Measurements from ENCODE around the gene NEDD4. TPM values are rescaled to one million over a fixed set of nuclear protein-coding genes. Genes with fewer than 3 reads are reported as not detected.

NEDD4 gene
- total RNA-seq, 6 donors from 2014 or later: 8.4 to 18.8 (median 10.5) TPM

DNA sequence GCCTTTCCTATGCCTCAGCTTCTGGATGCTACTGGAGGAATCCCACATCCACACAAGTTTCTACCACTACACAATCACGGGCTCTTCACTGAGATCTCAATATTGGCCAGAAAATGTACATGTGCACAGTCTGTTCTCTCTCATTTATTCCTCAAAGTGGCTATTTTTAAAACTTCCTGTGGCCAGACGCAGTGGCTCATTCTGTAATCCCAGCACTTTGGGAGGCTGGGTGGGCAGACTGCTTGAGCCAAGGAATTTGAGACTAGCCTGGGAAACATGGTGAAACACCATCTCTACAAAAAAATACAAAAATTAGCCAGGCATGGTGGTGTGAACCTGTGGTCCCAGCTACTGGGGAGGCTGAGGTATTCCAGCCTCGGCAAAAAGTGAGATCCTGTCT lies 159.1 kb downstream of the NEDD4 start:
- Histone ChIP-seq H3K9me3 (no peaks in the 10 kb centered on the region), H3K27ac (no peak overlapping the region), H3K27me3 (no peaks in the 10 kb centered on the region), H3K36me3 (peaks cover 0 to 81% (median 6%) of the 10 kb centered on the region in 4 donors), H3K4me3 (no peak overlapping the region), H3K4me1 (no peaks in the 10 kb centered on the region)
- 84 to 89% methylated on average over 3 of the region's 3 CpGs for WGBS, 2 donors
- ATAC-seq (ENCODE audit: low FRiP score in 2 of 2): no peak
- no peak for DNase-seq
- TF ChIP-seq, protein P1, sequence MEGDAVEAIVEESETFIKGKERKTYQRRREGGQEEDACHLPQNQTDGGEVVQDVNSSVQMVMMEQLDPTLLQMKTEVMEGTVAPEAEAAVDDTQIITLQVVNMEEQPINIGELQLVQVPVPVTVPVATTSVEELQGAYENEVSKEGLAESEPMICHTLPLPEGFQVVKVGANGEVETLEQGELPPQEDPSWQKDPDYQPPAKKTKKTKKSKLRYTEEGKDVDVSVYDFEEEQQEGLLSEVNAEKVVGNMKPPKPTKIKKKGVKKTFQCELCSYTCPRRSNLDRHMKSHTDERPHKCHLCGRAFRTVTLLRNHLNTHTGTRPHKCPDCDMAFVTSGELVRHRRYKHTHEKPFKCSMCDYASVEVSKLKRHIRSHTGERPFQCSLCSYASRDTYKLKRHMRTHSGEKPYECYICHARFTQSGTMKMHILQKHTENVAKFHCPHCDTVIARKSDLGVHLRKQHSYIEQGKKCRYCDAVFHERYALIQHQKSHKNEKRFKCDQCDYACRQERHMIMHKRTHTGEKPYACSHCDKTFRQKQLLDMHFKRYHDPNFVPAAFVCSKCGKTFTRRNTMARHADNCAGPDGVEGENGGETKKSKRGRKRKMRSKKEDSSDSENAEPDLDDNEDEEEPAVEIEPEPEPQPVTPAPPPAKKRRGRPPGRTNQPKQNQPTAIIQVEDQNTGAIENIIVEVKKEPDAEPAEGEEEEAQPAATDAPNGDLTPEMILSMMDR (IDR thresholded peaks at IDR 0.05): no peak
- TF ChIP-seq EP300 (IDR thresholded peaks at IDR 0.05): no peak
- no peak for TF ChIP-seq POLR2AphosphoS5 (IDR thresholded peaks at IDR 0.05)

DNA sequence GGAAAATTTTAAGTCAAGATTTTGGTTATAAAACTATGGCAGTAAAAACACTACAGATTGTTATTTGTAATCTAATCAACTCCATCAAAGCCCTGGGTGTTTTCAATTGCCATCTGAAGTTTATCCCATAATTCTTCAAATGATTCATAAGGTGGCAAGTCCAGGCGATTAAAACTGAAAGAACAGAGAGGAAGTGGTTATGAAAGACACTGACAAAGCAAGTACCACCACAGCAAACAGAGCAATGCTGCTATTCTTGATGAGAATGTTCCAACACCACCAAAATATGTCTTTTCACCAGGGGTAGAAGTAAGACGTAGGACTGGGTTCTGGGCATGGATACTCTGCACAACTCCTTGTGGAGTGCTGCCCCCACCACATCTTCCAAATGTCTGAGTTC lies 163.6 kb downstream of the NEDD4 start:
- 44 to 53% methylated on average over 2 of the region's 2 CpGs for WGBS, 2 donors
- Histone ChIP-seq H3K9me3 (no peaks in the 10 kb centered on the region), H3K27ac (no peak overlapping the region), H3K4me1 (no peaks in the 10 kb centered on the region), H3K36me3 (peaks cover 0 to 54% (median 2%) of the 10 kb centered on the region in 4 donors), H3K4me3 (no peak overlapping the region), H3K27me3 (no peaks in the 10 kb centered on the region)
- DNase-seq: no peak
- no peak for ATAC-seq (ENCODE audit: low FRiP score in 2 of 2)
- TF ChIP-seq POLR2AphosphoS5 (IDR thresholded peaks at IDR 0.05): no peak
- TF ChIP-seq, protein P1 (IDR thresholded peaks at IDR 0.05): no peak
- TF ChIP-seq POLR2A (IDR thresholded peaks at IDR 0.05): no peak
- TF ChIP-seq EP300 (IDR thresholded peaks at IDR 0.05): no peak

DNA sequence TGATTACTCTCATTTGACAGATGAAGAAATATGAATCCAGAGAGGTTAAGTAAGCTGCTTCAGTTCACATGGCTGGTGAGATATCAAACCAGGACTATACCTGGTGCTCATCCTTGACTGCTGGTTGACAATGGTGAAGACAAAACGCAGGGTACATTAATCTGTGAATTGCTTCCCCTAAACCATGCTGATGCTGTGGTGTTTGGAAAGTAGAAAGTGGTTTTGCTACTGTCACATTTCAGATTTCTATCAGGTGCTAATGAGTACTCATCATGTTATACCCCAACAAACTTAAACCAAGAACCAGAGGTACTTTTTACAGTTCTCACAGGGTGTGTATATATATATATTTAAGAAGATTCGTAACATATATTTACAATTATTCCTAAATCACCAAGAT lies 165.5 kb downstream of the NEDD4 start:
- Histone ChIP-seq H3K36me3 (peaks cover 0 to 38% (median 2%) of the 10 kb centered on the region in 4 donors), H3K27me3 (no peaks in the 10 kb centered on the region), H3K4me1 (no peaks in the 10 kb centered on the region), H3K4me3 (no peak overlapping the region), H3K9me3 (no peaks in the 10 kb centered on the region), H3K27ac (no peak overlapping the region)
- no peak for ATAC-seq (ENCODE audit: low FRiP score in 2 of 2)
- WGBS, 2 donors: 89 to 90% methylated on average over 2 of the region's 2 CpGs
- DNase-seq: no peak
- TF ChIP-seq POLR2AphosphoS5 (IDR thresholded peaks at IDR 0.05) (no peak), EP300 (IDR thresholded peaks at IDR 0.05) (no peak), POLR2A (IDR thresholded peaks at IDR 0.05) (no peak)
- TF ChIP-seq, protein P1 (IDR thresholded peaks at IDR 0.05): no peak

DNA sequence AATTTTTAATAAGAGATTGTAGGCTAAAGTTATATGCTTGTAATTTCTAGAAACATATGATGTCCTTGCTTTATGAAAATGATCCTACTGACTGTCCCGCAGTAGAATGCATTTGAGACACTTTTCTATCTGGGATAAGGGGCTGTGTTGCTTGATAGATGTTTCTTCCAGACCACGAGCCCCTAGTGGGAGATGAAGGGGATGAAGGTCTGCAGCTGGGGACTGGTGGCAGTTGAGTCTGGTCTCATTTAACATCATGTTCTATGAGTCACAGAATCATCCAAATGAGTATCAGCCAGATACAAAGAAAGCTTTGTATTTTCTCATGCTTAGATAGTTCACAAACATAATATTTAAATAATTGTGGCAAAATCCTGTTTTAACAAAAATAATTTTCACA lies 166.2 kb downstream of the NEDD4 start:
- H3K27me3 ChIP-seq: no peaks in the 10 kb centered on the region
- peaks cover 0 to 30% (median 0%) of the 10 kb centered on the region in 4 donors for H3K36me3 ChIP-seq
- no peak overlapping the region for H3K4me3 ChIP-seq
- H3K27ac ChIP-seq: no peak overlapping the region
- DNase-seq (no peak), ATAC-seq (ENCODE audit: low FRiP score in 2 of 2) (no peak)
- no peak for TF ChIP-seq POLR2AphosphoS5 (IDR thresholded peaks at IDR 0.05)
- TF ChIP-seq, protein P1 (IDR thresholded peaks at IDR 0.05): no peak
- no peak for TF ChIP-seq POLR2A (IDR thresholded peaks at IDR 0.05)
- TF ChIP-seq EP300 (IDR thresholded peaks at IDR 0.05): no peak
- H3K9me3 ChIP-seq: no peaks in the 10 kb centered on the region
- 43 to 81% methylated on average over 2 of the region's 2 CpGs for WGBS, 2 donors
- no peaks in the 10 kb centered on the region for H3K4me1 ChIP-seq

DNA sequence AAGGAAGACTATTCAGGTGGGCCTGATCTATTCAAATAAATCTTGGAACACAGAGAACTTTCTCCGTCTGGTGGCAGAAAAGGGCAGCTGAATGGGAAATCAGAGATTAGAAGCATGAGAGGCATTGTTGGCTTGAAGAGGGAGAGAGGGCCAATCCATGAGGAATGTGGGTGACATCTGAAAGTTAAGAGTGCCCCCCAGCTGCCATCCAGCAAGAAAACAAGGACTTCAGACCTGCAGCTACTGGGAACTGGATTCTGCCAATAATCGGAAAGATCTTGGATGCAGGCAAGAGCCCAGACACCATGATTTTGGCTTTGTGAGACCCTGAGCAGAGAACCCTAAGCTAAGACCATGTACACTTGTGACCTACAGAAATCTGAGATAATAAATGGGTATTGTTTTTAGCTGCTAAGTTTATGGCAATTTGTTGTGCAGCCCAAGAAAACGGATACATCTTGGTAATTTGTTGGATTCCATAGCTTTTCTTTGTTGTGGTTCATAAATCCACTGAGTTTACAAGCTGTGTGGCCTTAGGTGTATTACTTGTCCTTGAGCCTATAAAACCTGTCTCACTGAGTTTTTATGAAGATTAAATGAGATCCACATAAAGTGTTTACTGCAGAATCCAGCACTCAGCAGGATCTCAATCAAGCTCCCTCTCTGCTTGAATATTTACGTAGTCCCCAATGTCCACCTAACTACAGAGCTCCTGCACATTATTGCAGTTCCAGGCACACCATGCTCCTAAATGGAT lies 168.4 kb downstream of the NEDD4 start:
- DNase-seq: no peak
- H3K4me1 ChIP-seq: no peaks in the 10 kb centered on the region

More for the DNA sequence above, 168.4 kb downstream of the NEDD4 start:
- Histone ChIP-seq H3K27ac (no peak overlapping the region), H3K4me3 (no peak overlapping the region), H3K36me3 (peaks cover 0 to 11% (median 0%) of the 10 kb centered on the region in 4 donors), H3K9me3 (no peaks in the 10 kb centered on the region), H3K27me3 (no peaks in the 10 kb centered on the region)
- ATAC-seq (ENCODE audit: low FRiP score in 2 of 2): no peak
- 94 to 97% methylated on average over 4 of the region's 4 CpGs for WGBS, 2 donors
- TF ChIP-seq POLR2A (IDR thresholded peaks at IDR 0.05): no peak
- no peak for TF ChIP-seq POLR2AphosphoS5 (IDR thresholded peaks at IDR 0.05)
- TF ChIP-seq EP300 (IDR thresholded peaks at IDR 0.05): no peak
- TF ChIP-seq, protein P1 (IDR thresholded peaks at IDR 0.05): no peak

All from upper lobe of left lung (tissue), 6 donors.